Inferior parietal cortex (tissue), 1 donor: ENCODE results near the gene TOP2A.
"Not testable (repeated sequence)": the region's sequence is repeated elsewhere in the genome, so short reads cannot be mapped to it uniquely, and the experiment has no call there.

Source experiments
- DNase-seq: peaks from one replicate; pipeline ENCODE4 v3.0.0-alpha.2; 2016; ENCODE audit errors: extremely low spot score

The TOP2A gene

GRCh38 chr17:40432864-40433528 lies 15.3 kb upstream of the TOP2A start:
- DNase-seq = no peak

GRCh38 chr17:40431231-40431602 lies 13.5 kb upstream of the TOP2A start:
- no peak for DNase-seq

GRCh38 chr17:40430272-40431230 lies 12.9 kb upstream of the TOP2A start:
- DNase-seq = no peak

DNA sequence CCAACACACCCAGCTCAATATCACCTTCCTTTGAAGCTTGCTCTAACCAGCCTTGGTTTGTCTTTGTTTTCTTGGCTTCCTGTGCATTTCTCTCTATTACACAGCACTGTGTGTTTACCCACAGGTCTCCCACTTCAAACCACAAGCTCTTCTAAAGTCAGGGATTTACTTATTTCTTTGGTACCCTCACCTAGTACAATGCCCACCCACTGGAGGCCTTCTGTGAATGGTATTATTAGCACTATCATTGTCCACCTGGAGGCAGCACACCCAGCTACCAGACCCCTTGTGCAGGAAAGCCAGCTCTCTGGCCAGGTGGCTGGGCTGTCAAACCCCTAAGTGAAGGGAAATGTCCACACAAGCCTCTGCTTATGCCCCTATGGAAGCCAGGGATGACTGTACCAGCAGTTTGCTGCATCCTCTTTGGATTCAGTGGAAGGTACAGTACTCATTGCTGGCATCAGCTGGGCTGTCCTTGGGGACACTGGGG lies 9.4 kb upstream of the TOP2A start:
- DNase-seq = no peak

GRCh38 chr17:40425741-40426140 lies 8.0 kb upstream of the TOP2A start:
- DNase-seq = no peak

GRCh38 chr17:40422990-40423633 lies 5.4 kb upstream of the TOP2A start:
- no peak for DNase-seq

GRCh38 chr17:40419559-40420331 lies 2.0 kb upstream of the TOP2A start:
- DNase-seq = no peak

DNA sequence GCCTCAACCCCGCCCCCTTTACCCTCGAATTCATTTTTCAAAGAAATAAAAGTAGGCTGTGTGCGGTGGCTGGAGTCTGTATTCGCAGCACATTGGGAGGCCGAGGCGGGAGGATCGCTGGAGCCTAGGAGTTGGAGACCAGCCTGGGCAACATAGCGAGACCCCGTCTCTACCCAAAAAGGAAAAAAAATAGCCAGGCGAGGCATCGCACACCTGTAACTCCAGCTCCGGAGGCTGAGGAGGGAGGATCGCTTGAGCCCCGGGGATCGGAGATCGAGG lies 671 bp upstream of the TOP2A start:
- no peak for DNase-seq

- no peak for DNase-seq
Observed at GRCh38 chr17:40417258-40417608, 463 bp downstream of the TOP2A start.

DNA sequence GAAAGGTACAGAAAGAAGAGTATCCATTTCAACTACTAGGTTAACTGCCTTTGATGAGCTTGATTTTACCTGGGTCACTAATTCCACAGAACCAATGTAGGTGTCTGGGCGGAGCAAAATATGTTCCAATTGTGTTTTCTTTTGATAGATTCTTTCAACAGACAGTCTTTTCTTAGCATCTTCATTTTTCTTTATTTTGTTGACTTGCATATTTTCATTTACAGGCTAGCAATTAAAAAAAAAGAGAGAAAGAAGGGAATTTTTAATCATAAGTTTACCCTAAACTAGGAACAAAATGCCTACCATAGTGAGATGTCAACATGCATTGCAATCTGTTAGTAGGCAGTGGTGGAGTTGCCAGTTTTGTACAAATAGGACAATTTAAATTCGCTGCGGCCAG lies 1.0 kb downstream of the TOP2A start:
- no peak for DNase-seq

DNA sequence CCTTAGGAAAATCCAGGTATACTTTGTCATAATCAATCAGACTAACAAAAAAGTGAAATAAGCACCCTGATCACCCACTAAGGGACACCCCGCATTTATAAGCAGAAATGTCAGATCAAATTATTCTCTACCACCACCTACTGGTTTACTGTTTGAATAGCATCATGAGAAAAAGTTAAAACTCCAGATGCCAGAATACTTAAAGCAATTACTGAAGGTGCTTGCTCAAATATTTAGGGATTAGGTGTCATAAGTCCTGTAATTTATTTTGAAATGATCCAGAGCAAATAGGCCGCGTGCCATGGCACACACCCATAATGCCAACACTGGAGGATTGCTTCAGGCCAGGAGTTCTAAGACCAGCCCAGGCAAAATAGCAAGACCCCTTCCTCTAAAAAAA lies 2.3 kb downstream of the TOP2A start:
- DNase-seq = peak; percentile 48

DNA sequence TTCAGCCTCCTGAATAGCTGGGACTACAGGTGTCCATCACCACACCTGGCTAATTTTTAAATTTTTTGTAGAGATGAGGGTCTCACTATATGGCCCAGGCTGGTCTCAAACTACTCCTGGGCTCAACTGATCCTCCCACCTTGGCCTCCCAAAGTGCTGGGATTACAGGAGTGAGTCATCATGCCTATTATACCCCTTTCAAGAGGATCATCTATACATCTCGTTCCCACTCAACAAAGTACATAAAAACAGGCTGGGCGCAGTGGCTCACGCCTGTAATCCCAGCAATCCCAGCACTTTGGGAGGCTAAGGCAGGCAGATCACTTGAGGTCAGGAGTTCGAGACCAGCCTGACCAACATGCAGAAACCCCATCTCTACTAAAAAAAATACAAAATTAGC lies 3.4 kb downstream of the TOP2A start:
- DNase-seq = not testable (repeated sequence)

- DNase-seq = no peak
Observed at GRCh38 chr17:40412880-40413279, 4.8 kb downstream of the TOP2A start.

DNA sequence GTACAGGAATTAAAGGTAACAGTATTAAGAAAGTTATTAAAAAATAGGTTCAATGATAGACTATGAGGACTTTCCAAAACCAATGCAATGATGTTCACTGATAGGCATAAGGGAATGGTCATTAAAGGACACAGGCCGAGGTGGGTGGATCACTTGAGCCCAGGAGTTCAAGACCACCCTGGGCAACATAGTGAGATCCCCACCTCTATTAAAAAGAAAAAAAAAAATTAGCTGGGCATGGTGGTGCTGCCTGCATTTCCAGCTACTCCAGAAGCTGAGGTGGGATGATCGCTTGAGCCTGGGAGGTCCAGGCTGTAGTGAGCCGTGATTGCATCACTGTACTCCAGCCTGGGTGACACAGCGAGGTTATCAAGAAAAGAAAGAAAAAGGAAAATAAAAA lies 5.9 kb downstream of the TOP2A start:
- DNase-seq = no peak

- no peak for DNase-seq
Observed at GRCh38 chr17:40410082-40410481, 7.6 kb downstream of the TOP2A start.

GRCh38 chr17:40409540-40409939 lies 8.2 kb downstream of the TOP2A start:
- not testable (repeated sequence) for DNase-seq

- DNase-seq = no peak
Observed at GRCh38 chr17:40407460-40407859, 10.2 kb downstream of the TOP2A start.

DNA sequence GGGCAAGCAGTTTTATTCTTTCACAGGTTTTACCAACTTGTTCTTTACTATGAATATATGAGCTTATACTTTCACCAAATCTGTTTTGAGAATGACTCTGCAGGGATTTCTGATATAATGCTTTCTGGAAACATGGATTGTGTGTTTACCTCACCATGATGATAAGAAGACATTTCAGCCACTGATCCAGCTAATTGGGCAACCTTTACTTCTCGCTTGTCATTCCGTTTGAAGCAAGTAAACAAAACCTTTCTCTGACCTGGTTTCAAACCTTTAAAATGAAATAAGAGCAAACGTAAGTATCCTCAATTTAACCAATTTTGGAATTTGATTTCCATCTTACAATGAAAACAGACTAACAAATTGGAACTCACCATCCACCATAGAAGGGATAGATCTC lies 13.7 kb downstream of the TOP2A start:
- DNase-seq = no peak

DNA sequence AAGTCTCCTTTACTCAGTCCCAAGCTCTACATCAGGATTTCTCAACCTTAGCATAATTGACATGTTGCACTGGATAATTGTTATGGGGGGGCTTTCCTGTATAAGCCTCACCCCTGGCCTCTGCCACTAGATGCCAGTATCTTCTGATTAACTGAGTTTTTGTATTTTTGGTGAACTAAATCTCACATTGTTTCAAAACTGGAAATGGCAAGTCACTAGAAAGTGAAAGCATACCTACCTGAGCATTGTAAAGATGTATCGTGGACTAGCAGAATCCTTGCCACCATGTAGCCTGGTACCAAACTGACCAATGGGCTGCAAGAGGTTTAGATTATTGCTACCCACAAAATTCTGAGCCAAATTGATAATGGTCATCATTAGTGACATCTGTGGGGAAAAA lies 15.0 kb downstream of the TOP2A start:
- no peak for DNase-seq

GRCh38 chr17:40399185-40399584 lies 18.5 kb downstream of the TOP2A start:
- peak; percentile 72 for DNase-seq

DNA sequence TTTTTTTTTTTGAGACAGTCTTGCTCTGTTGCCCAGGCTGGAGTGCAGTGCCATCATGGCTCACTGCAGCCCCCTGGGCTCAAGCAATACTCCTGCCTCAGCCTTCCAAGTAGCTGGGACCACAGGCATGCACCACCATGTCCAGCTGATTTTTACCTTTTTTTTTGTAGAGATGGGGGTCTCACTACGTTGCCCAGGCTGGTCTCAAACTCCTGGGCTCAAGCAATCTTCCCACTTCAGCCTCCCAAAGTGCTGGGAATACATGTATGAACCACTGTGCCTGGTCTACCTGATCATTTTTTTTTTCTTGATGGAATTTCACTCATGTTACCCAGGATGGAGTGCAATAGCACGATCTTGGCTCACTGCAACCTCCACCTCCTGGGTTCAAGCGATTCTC lies 31.1 kb downstream of the TOP2A start:
- not testable (repeated sequence) for DNase-seq

GRCh38 chr17:40382251-40382650 lies 35.4 kb downstream of the TOP2A start:
- no peak for DNase-seq
